Psoas muscle (tissue), 8 donors: ENCODE results near the gene GRID1. TPM values are rescaled to one million over a fixed set of nuclear protein-coding genes. Genes with fewer than 3 reads are reported as not detected.

Experiments
- ATAC-seq, 4 donors: fragments of 200-7000 bp; cut with Tn5 transposase; one replicate each; pipeline ENCODE4 v1.9.1; 2020; ENCODE audit warnings: moderate library complexity in 3 of 4, mild to moderate bottlenecking in 2 of 4
- DNase-seq, 2 donors: peaks; one replicate each; pipeline ENCODE4 v3.0.0-alpha.2; 2020
- H3K27ac ChIP-seq: fragments of 200-600 bp; one replicate; pipeline ENCODE4 v1.8.0; 2022
- H3K27me3 ChIP-seq, 3 donors: fragments of 200-600 bp in 1 of 3; one replicate each; pipeline versions ENCODE4 v1.6.1 to v1.8.0; 2013 to 2022; ENCODE audit warnings: low read length in 2 of 3, mild to moderate bottlenecking in 2 of 3, moderate library complexity in 1 of 3; ENCODE audit not compliant: insufficient read depth in 3 of 3
- H3K36me3 ChIP-seq, 2 donors: fragments of 200-600 bp in 1 of 2; one replicate each; pipeline versions ENCODE4 v1.6.1 to v1.8.0; 2013 to 2022; ENCODE audit warnings: low read depth in 1 of 2, mild to moderate bottlenecking in 1 of 2, moderate library complexity in 1 of 2; ENCODE audit not compliant: insufficient read depth in 1 of 2
- H3K4me1 ChIP-seq: fragments of 200-600 bp; one replicate; pipeline ENCODE4 v1.8.0; 2022
- H3K4me3 ChIP-seq: fragments of 200-600 bp; one replicate; pipeline ENCODE4 v1.8.0; 2022; ENCODE audit warnings: mild to moderate bottlenecking
- H3K9me3 ChIP-seq: fragments of 200-600 bp; one replicate; pipeline ENCODE4 v1.8.0; 2022
- WGBS, 3 donors: extraction: QIAGEN DNeasy Blood & Tissue Kit; methylation state at CpG; one replicate each; pipeline versions ENCODE4 v1.1.6 to v1.1.7; 2013; 5-methylcytosine and 5-hydroxymethylcytosine counted together
- intact Hi-C, 2 donors: fragments of 100-400 bp; cut with DNase I; formaldehyde crosslinking; loops; one replicate each; pipeline versions ENCODE4 v1.11.0 to v1.14.2; 2022
- polyA plus RNA-seq, 3 donors: library from polyadenylated mRNA; stranded (reverse); fragments of 200-250 nt; gene quantifications; one replicate each; pipeline ENCODE4 v1.2.3, GENCODE V29; 2013
- total RNA-seq, 4 donors: library from RNA; stranded (reverse); fragmentation: NEBNext Ultra II Directional in 2 of 4; extraction: Animal tissue kit (Norgen Biotek cat#: 25700) in 2 of 4; gene quantifications; one replicate each; pipeline versions ENCODE4 v1.2.1 to v1.2.4, GENCODE V29; 2021 to 2023
- TF ChIP-seq, protein P1 (sequence below): fragments of 200-600 bp; IDR thresholded peaks from one replicate; pipeline ENCODE4 v1.8.0; 2022; ENCODE audit warnings: antibody characterized with exemption
- donor health status: healthy with polysubstance abuse.
- donor health status: DM: no; HTN: no; CAD: no; lungs with moderate emphysema.
- donor health status: Bipolar disorder and iron deficiency.
- donor health status: healthy.
- donor health status: DM: yes; HTN: yes; CAD: no.
- donor health status: DM: no; HTN: no; CAD: no.
- donor health status: DM: no; HTN: no; CAD: no.
- donor health status: DM: yes; HTN: yes; CAD: no.

Gene GRID1
- total and polyA plus RNA-seq, 7 donors: 0.17 to 0.56 (median 0.24) TPM

DNA sequence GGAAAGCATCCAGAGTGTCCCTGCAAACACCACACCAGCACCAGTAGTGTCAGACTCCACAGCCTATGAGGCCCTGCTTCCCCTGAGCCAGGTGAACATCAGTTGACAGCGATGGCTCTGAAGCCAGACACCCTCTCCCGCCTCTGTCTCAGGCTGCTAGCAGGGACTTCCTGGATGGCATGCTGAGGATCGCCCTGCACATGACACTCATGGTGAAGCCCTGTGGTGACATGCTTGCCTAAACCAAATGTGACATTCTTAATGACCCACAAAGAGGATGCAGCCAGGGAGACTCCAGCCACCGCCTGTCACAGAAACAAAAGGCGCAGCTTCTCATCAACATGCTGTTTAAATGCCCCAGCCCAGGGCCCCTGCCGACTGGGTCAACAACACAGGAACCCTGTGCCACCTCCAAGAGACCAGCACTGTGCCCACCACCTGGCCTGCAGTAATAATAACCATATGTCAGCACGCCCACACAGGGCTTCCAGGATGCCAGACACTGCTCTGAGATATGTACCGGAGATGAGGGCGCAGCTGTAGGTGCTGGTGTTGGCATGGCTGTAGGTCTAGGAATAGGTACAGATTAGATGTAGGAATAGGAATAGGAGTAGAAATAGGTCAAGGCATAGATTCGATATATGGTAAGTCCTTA lies 81.3 kb downstream of the GRID1 start:
- H3K27me3 ChIP-seq: no peaks in the 10 kb centered on the region

DNA sequence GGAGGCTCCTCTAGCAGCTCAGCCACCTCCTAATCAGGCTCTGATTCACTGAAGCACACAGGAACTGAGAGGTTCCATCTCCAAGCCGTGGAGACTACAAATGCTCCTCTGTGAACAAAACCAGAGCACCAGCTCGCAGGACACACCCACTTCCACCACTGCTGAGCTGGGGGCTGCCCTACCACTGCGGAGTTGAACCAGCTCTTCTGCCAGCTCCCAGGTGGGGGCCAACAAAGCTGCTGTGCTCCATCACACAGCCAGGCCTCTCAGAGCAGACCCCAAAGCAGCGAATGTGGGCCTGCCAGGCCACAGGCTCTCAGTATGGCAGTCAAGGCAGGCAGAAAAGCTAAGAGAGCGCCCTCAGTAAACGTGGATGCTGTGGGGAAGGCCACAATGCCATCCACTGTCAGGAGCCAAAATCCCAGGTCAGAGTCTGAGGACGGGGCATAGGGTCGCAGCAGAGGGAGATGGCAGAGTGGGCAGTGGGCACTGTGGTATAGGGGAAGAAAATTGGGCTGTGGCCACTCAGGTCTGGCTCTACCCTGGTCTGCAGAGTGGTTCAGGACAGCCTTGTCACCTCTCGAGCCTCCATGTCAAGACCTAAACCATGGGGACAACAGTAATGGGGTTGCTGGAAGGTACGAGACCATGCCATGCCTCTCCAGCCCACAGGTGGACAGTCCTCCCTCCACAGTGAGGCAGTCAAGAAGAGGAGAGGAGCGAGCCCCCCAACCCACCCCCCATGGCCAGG lies 82.1 kb downstream of the GRID1 start:
- intact Hi-C loops: no loop called here
- H3K9me3 ChIP-seq: peaks cover 4% of the 10 kb centered on the region
- WGBS, 3 donors: 64 to 66% (median 66%) methylated on average over 11 of the region's 11 CpGs
- no peaks in the 10 kb centered on the region for H3K4me1 ChIP-seq
- H3K36me3 ChIP-seq: no peaks in the 10 kb centered on the region
- no peaks in the 10 kb centered on the region for H3K27me3 ChIP-seq
- H3K4me3 ChIP-seq: no peak overlapping the region
- TF ChIP-seq, protein P1, sequence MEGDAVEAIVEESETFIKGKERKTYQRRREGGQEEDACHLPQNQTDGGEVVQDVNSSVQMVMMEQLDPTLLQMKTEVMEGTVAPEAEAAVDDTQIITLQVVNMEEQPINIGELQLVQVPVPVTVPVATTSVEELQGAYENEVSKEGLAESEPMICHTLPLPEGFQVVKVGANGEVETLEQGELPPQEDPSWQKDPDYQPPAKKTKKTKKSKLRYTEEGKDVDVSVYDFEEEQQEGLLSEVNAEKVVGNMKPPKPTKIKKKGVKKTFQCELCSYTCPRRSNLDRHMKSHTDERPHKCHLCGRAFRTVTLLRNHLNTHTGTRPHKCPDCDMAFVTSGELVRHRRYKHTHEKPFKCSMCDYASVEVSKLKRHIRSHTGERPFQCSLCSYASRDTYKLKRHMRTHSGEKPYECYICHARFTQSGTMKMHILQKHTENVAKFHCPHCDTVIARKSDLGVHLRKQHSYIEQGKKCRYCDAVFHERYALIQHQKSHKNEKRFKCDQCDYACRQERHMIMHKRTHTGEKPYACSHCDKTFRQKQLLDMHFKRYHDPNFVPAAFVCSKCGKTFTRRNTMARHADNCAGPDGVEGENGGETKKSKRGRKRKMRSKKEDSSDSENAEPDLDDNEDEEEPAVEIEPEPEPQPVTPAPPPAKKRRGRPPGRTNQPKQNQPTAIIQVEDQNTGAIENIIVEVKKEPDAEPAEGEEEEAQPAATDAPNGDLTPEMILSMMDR: no peak
- no peak overlapping the region for H3K27ac ChIP-seq
- no peak for DNase-seq
- no peak for ATAC-seq

More for the DNA sequence above, 81.3 kb downstream of the GRID1 start:
- ATAC-seq (no peak), DNase-seq (no peak)
- intact Hi-C loops: no loop called here
- H3K9me3 ChIP-seq: peaks cover 2% of the 10 kb centered on the region
- no peak overlapping the region for H3K4me3 ChIP-seq
- no peaks in the 10 kb centered on the region for H3K36me3 ChIP-seq
- H3K4me1 ChIP-seq: no peaks in the 10 kb centered on the region
- no peak overlapping the region for H3K27ac ChIP-seq
- WGBS, 3 donors: 67 to 77% (median 71%) methylated on average over 10 of the region's 10 CpGs
- TF ChIP-seq, protein P1: no peak

GRCh38 chr10:86283466-86284287 lies 82.9 kb downstream of the GRID1 start:
- TF ChIP-seq, protein P1: no peak
- DNase-seq (no peak), ATAC-seq (no peak)
- Histone ChIP-seq H3K27ac (no peak overlapping the region), H3K4me1 (no peaks in the 10 kb centered on the region), H3K4me3 (no peak overlapping the region), H3K36me3 (no peaks in the 10 kb centered on the region), H3K27me3 (no peaks in the 10 kb centered on the region), H3K9me3 (peaks cover 4% of the 10 kb centered on the region)
- WGBS, 3 donors: 83 to 85% (median 84%) methylated on average over 1 of the region's 1 CpG
- intact Hi-C loops: no loop called here

GRCh38 chr10:86282664-86283465 lies 83.7 kb downstream of the GRID1 start:
- TF ChIP-seq, protein P1: no peak
- H3K9me3 ChIP-seq: peaks cover 9% of the 10 kb centered on the region
- 58 to 76% (median 73%) methylated on average over 1 of the region's 1 CpG for WGBS, 3 donors

More at GRCh38 chr10:86282664-86283465, 83.7 kb downstream of the GRID1 start:
- ATAC-seq: no peak
- no peaks in the 10 kb centered on the region for H3K4me1 ChIP-seq
- H3K36me3 ChIP-seq: no peaks in the 10 kb centered on the region
- no peaks in the 10 kb centered on the region for H3K27me3 ChIP-seq
- H3K27ac ChIP-seq: no peak overlapping the region
- H3K4me3 ChIP-seq: no peak overlapping the region
- DNase-seq: no peak
- intact Hi-C loops: no loop called here
